Bone marrow (tissue), 2 donors: ENCODE results near the gene SNX13.

Experiments
- DNase-seq, 2 donors: peaks; one replicate each; lab custom pipeline; 2025; lab: John Stamatoyannopoulos, UW

The SNX13 gene

DNA sequence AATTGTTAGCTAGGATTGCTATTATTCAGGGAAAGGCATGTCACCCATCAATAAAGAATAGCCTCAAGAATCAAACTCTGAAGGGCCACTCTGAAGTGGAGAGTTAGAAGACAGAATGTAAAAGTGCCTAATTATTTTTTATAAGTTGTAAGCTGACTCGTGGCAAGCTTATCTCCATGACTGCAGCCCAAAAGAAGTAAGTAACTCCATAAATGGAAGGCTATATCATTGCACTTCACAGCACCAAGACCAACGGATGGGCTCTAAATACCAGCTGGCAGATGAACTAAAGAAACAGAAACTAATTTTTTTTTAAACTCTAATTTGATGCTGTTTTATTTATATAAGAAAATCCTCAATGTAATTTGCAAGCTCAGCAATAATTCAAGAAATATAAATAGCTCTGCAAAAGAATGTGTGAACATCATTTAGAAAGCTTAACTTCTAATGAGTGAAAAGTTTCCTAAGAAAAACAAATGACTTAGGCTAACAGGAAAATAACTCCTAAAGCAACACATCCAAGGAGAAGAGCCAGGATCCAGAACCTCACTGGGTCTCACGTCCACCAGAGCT lies 165.5 kb downstream of the SNX13 start:
- DNase-seq = no peak

DNA sequence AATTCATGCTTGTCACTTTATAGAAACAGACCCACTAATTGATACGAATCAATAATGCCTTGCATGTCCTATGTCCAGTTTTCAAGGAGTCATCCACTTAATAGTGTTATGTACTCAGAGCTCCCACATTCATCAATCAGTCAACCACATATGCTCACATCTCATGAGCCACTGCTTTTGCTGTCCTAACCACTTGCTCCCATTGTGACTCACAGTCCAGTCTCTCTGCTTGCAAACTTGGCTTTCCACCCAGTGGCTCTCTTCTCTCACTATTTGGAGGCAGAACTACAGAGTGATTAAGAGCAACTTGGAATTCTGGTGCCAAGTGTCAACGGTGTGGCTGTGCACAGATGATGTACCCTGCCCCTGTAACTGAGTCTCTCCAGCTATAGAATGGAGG lies 166.0 kb downstream of the SNX13 start:
- no peak for DNase-seq

DNA sequence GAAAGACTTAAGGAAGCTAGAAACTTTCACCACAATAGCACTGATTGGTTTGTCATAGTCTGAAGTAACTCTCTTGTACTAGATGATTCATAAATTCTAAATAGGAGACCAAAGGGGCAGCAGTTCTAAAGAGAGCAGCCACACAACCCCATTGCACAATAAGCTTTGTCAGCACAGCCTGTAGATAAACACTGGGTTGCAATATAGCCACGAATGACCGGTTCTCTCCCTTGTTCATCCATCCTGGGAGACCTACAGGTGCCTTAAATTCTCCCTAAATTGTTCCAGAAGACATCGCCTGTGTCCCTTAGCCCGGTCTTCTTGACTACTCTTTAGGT lies 167.0 kb downstream of the SNX13 start:
- DNase-seq = peak in 1 of 2 donors; percentile 45

DNA sequence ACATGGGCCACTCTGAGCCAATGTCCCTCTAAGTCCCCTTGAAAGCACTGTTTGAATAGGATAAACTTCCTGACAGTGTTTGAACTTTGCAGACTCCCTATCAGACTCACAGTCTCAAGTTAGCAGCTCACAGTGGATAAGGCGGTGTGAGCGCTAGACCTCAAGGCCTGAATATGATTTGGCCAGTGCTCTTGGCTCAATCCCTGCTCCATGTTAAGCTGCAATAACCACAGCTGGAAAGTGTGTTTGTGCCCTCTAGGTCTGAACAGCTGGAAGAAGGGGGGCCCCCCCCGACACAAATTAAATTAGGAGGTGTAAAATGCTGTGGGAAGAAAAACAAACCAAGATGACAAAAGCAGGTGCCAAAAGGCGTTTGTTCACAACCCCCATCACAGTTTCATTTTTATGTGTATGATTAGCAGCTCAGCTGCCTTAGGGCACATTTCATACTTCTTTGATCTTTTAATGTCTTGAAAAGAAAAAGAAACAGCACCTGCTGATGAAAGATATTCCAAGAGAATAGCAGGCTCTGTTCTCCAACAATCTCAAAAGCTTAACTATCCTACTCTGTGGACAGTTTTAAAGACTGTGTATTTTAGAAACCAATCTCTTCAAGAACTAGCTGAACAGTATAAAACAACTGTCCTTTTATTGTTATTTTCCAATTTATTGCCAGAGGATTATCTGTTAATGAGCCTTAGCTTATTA lies 167.6 kb downstream of the SNX13 start:
- DNase-seq = no peak

DNA sequence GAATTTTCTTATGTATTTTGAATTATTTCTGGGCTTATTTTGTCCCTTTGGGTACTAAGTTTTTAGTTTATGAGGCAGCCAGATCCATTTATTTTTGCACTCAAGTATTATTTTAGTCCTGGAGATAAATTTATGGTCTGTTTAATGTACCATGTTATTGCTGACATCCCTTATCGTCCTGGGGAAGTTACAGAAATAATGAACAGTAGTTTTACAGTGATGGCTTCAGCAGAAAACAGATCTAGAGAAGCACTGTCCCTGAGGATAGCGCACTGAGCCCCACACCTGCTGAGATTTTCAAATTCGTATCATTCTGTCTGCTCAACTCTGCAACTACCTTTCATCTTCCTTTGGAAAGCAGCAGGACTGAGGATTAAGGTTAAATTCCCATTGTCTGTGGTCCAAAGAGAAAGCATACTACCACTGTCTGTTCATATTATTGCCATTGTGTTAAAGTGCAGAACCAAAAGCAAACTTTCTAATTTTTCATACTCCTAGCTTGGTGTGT lies 168.3 kb downstream of the SNX13 start:
- DNase-seq = no peak

DNA sequence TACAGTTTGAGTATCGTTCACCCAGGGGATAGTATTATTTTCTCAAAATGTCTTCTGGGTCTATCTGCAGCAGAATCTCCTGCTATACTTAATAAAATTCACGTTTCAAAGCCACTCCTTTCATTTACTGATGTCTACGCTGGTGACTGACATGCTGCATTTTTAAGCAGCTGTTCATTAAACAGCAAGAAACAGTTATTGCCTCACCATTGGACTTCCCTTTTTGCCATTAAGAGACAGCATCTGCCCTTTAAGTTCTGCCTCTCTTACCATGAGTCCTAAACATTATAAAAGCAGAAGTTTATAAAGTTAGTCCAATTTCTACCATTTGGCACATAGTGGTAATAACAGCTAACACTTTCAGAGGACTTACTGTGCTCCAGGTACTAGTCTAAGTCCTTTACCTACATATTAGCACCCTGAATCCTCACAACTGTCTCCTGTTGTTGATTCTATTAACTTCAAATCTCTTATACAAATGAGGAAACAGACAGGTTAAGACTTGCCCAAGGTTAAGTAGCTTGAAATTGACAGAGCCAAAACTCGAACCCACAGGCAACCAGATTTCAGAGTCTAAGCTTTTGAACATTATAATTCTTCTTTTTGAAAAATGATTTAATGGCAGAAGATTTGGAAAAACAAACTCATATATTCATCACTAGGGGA lies 169.5 kb downstream of the SNX13 start:
- DNase-seq = peak in 1 of 2 donors; percentile 83

DNA sequence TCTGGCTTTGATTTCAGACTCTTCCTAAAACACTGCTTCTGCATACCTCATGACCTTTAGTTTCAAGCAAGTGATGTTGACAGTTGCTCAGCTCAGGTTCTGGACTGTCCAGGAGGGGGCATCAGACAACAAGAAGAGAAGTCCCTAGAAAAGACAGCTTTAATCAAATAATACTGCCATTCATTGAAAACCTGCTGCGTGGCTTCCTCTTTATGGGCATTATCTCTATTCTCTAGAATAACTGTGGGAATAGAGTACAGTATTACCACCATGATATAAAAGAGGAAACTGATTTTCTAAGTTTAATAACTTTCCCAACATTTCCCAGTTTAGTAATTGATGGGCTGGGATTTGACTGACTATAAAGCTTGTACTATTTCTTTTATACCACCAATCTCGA lies 170.4 kb downstream of the SNX13 start:
- DNase-seq = peak in 1 of 2 donors; percentile 65

DNA sequence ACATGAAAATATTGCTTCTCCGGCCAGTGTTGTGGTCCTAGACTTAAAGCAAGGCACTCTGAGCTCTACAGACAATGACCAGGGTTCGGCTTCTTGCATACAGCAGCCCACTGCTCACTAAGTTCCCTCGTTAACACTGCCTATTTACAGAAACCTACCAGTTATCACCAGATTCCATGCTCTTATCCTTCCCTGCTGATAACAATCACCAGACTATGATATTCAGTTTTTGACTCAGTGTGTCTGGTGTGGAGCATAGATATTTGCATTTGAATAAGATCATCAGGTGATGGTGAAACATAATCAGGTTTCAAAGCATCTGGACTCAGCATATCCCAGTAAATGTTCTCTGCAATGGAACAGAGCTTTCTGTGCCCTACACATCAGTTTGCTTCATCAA lies 182.3 kb downstream of the SNX13 start:
- no peak for DNase-seq

DNA sequence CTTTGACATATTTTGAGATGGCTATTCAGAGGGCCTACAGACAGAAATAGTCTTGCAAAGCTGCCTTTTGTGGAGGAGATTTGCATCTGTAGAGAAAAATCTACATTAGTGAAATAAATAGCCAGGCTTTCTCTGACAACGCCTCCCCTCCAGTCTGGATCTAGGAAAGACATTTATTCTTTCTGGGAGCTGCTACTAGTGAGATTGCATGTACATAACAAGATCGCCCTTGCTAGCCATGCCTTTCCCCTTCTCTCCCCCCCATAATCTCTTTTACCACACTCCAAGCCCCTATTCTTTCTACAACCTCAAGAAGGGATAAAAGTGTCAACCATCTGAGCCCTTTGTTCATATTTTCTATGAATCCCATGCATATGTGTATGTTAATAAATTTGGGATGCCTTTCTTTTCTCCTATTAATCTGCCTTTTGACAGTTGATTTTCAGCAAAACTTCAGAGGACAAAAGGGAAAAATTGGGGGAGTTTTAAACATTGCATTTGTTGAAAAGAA lies 194.2 kb downstream of the SNX13 start:
- no peak for DNase-seq

DNA sequence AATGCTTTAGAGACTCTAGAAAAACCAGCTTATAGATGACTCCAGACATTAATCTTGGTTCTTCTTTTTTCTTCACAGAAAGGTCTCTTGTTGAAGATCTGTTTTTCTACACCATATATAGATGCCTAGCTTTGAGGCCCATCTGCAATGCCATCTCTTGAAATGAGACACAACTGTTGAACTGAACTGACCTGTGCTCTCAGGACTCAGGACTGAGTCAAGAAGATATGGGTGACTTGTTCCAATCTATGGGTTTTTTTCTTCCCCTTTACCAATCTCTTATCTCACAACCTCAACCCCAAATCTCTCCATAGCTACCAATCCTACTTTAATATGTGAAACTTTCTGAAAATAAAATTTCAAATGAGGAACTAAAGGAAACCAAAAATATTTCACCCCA lies 194.7 kb downstream of the SNX13 start:
- no peak for DNase-seq

DNA sequence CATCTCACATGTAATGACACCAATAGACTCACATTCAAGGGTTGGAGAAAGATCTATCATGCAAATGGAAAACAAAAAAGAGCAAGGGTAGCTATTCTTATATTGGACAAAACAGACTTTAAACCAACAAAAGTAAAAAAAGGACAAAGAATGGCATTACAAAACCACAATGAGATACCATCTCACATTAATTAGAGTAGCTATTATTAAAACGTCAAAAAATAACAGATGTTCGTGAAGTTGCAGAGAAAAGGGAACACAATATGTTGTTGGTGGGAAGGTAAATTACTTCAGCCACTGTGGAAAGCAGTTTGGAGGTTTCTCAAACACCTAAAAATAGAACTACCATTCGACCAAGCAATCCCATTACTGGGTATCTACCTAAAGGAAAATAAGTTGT lies 197.0 kb downstream of the SNX13 start:
- DNase-seq = no peak

DNA sequence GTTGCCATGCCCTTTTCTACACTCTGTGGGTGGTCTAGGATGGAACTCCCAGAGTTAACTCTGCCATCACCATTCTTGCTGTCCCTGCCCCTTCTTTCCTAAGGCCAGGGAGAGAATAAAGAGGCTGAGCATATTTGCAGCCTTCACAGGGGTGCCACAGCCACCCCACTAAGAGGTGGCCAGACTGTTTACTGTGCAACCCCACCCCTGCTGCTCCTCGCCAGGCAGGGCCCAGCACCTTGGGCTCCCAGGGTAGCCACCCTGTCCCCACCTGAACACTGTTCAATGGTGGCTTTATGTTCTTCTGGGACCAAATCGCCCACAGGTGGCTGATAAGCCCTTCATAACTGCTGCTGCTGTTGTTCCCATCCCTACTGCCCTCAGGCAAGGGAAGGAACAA lies 198.9 kb downstream of the SNX13 start:
- no peak for DNase-seq
